ENCODE measurements around the gene SETMAR. TPM values are rescaled to one million over a fixed set of nuclear protein-coding genes. Genes with fewer than 3 reads are reported as not detected.

Gene SETMAR
- total and polyA plus RNA-seq, 2 of the 4 experiments (the other 2 are of a cell fraction): 12.7 to 18.1 TPM

DNA sequence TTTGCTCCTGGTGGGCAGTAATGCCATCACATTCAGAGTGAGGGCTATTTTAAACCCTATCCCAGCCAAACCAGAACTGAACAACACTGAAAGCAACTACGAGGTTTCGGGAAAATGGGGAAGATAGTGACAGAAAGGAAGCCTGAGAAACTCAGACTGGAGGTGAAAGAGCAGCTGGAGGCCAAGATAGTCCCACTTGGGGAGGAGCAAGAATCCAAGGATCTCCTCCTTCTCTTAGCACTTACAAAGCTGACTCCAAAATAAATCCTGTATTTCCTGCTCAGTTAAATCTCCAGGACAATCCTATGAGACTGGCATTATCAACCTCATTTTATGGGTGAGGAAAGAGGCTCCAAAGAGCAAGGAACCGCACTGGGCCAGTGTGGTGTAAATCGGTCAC is 14.1 kb upstream of the SETMAR start:
- no peak for ATAC-seq (ENCODE audit: low read depth)
- in situ Hi-C loops (cut with MboI; ENCODE audit: low sequenced_read_pairs): loop anchor here (10.0 kb wide), 1 partner anchor 1084 kb away; no protein-coding TSS in a partner anchor
- H3K14ac ChIP-seq (replicated peaks; ENCODE audit: low read depth, low read length): no peak overlapping the region

More for the DNA sequence above, 14.1 kb upstream of the SETMAR start:
- H3K18ac ChIP-seq (ENCODE audit: low read depth, low read length): no peak overlapping the region
- H2AK5ac ChIP-seq (ENCODE audit: low read depth, low read length): no peak overlapping the region
- H2BK5ac ChIP-seq (ENCODE audit: low read depth, low read length, poor library complexity, severe bottlenecking): no peak overlapping the region
- no TSS peak for BruUV-seq (replicated peaks)
- no peak overlapping the region for H3K4ac ChIP-seq (ENCODE audit: low read depth, low read length)
- dilution Hi-C loops (cut with HindIII; ENCODE audit: low sequenced_read_pairs, unreplicated experiment): loop anchor here (25.0 kb wide), 1 partner anchor 1077 kb away; no protein-coding TSS in a partner anchor
- no peak overlapping the region for H3K56ac ChIP-seq (ENCODE audit: extremely low read depth, insufficient read depth, low read length)
- H3K23ac ChIP-seq (ENCODE audit: low read depth, low read length): no peak overlapping the region
- H3K27me3 ChIP-seq (ENCODE audit: control insufficient read depth, insufficient read depth, low read length): no peaks in the 10 kb centered on the region
- H3K79me1 ChIP-seq (ENCODE audit: low read depth in 1 of 2, low read length in 2 of 2): no peaks in the 10 kb centered on the region
- no peaks in the 10 kb centered on the region for H3K9me3 ChIP-seq (ENCODE audit: control insufficient read depth, insufficient read depth, low read length)
- H4K20me1 ChIP-seq (ENCODE audit: insufficient read depth, low read length): no peaks in the 10 kb centered on the region
- TF ChIP-seq POLR2A (IDR thresholded peaks at IDR 0.05; ENCODE audit: low read depth, low read length): no peak
- TF ChIP-seq, protein P1, sequence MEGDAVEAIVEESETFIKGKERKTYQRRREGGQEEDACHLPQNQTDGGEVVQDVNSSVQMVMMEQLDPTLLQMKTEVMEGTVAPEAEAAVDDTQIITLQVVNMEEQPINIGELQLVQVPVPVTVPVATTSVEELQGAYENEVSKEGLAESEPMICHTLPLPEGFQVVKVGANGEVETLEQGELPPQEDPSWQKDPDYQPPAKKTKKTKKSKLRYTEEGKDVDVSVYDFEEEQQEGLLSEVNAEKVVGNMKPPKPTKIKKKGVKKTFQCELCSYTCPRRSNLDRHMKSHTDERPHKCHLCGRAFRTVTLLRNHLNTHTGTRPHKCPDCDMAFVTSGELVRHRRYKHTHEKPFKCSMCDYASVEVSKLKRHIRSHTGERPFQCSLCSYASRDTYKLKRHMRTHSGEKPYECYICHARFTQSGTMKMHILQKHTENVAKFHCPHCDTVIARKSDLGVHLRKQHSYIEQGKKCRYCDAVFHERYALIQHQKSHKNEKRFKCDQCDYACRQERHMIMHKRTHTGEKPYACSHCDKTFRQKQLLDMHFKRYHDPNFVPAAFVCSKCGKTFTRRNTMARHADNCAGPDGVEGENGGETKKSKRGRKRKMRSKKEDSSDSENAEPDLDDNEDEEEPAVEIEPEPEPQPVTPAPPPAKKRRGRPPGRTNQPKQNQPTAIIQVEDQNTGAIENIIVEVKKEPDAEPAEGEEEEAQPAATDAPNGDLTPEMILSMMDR (conservative IDR thresholded peaks at IDR 0.05; ENCODE audit: low read depth, low read length): no peak
- TF ChIP-seq CEBPB (IDR thresholded peaks at IDR 0.05; ENCODE audit: low read depth, low read length): no peak
- no peak overlapping the region for H2BK20ac ChIP-seq (ENCODE audit: low read depth, low read length)
- H4K8ac ChIP-seq (ENCODE audit: low read depth in 2 of 2, low read length in 2 of 2): no peak overlapping the region
- no peak overlapping the region for H3K4me3 ChIP-seq (ENCODE audit: insufficient read depth, low read depth, low read length)
- no peak overlapping the region for H2AFZ ChIP-seq (replicated peaks; ENCODE audit: low read length, poor library complexity)
- no CpG with 5 or more reads among the region's 4 CpGs for WGBS, 2 experiments (ENCODE audit: extremely low coverage in 2 of 2, insufficient read length in 1 of 2)
- H3K9me1 ChIP-seq (ENCODE audit: insufficient read depth, low read length): no peaks in the 10 kb centered on the region
- intact Hi-C loops (cut with micrococcal nuclease): no loop called here
- H3K27ac ChIP-seq (ENCODE audit: insufficient read depth, low read length): no peak overlapping the region
- ChIA-PET CTCF (interaction anchor here (1.3 to 1.9 kb wide), 2 partner anchors 9 to 1089 kb away, joined by 3 to 7 read pairs; no protein-coding TSS in a partner anchor), POLR2A (ENCODE audit: unreplicated experiment) (no interaction called here)
- no peak overlapping the region for H3K4me2 ChIP-seq (ENCODE audit: low read depth, low read length)
- no peak overlapping the region for H3K9ac ChIP-seq (ENCODE audit: low read depth, low read length)
- no peak overlapping the region for H4K5ac ChIP-seq (ENCODE audit: low read depth, low read length)
- no peak overlapping the region for H4K91ac ChIP-seq (ENCODE audit: insufficient read depth, low read depth, low read length)
- H2AK9ac ChIP-seq (replicated peaks; ENCODE audit: low read depth, low read length, poor library complexity): no peak overlapping the region
- no peaks in the 10 kb centered on the region for H3K36me3 ChIP-seq (ENCODE audit: control insufficient read depth, insufficient read depth, low read length)
- no peak for DNase-seq
- no peak overlapping the region for H2BK15ac ChIP-seq (ENCODE audit: low read depth, low read length)
- no peaks in the 10 kb centered on the region for H3K4me1 ChIP-seq (ENCODE audit: control insufficient read depth, insufficient read depth, low read length)
- no peak overlapping the region for H2BK120ac ChIP-seq (ENCODE audit: low read depth, low read length)

Data from IMR-90 (cell line).